ENCODE results near the gene PPARGC1A. TPM values are rescaled to one million over a fixed set of nuclear protein-coding genes. Genes with fewer than 3 reads are reported as not detected.
A peak's percentile ranks its signal among the peaks of the same experiment; 100 is the strongest.

Gene PPARGC1A
- total RNA-seq, 1 experiment from 2014 or later, result 0.98 TPM

DNA sequence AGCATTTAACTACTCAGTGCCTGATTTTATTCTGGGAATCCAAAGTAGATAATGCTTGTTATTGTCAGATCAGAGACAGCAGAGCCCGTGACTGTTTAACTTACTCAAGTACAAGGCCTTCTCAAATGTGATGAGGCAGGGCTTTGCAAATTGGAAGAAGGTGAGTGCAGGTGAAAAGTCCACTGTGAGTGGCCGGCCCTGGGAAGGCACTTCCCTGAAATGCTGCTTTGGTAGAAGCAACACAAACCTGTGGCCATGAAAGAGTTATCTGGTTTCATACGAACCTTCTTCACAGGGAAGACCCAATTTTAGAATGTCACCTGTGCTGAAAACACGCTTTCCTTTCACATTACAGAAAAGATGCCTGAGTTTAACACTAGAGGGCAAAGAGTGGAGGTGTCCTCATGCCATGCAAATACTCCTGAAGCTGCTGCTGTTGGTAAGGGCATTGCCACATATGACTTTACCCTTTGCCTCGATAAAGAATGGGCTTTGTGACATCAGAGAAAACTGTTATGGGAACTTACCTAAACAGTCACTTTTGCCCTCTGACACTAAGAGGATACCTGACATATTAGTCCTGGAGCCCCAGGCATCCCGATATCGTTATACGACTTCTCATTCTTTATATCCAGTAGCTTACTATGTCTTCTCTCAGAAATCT lies 8.0 kb downstream of the PPARGC1A start:
- DNase-seq (ENCODE audit: low read depth), result no peak

DNA sequence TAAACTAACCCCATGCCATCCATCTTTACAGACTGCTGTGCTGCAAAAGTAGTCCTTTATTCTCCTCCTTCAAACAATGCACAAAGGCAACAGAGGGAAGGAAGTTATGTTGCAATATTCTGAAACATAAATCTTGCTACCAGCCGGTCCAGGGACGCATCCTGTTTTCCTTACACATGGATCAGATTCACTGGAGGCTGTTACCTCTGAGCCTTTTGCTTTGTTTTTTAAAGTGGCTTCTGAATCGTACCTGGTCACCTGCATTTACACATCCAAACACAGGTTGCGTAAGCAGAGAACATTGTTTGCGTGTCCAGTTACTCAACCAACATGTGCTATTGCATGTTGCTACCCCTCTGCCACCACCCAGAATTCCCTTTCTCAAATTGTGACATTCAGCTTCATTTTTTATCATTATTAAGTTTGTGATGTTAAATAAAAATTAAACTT lies 8.8 kb downstream of the PPARGC1A start:
- DNase-seq (ENCODE audit: low read depth), result no peak

DNA sequence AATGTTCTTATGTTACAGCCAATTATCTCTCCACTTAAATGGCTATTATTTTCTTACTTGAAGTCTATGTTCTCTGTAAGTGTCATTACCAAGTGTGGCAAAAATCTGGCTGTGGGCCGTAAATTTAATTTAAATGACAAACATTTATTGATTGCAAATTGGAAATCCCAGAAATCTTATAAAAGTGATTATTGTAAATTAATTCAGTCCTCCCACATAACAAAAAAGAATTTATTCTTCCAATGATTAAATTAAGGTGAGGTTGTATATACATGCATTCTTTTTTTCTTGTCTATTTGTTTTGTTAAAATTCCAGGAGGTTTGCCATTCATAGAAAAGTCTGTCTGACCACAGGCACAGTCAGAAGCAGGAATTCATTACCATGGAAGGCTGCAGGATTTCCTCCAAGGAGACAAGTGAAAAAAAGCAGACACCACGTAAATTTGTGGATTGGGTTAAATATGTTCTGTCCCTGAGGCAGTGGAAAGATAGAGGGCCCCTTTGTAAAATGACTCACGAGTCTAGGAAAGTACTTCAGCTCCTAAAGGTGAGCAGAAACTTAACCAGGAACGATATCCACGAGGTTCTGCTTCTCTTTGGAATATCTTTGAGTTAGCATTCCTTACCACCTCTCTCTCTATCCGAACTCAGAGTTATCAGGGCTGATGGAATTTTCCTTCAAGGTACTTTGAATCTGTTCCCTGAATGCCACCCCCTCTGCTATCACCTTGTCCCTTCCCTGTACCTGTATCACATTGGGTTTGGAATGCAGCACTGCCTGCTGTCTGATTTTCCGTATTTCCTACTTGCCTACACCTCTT lies 10.7 kb downstream of the PPARGC1A start:
- DNase-seq (ENCODE audit: low read depth), result no peak

GRCh38 chr4:23878246-23878891 lies 11.5 kb downstream of the PPARGC1A start:
- DNase-seq (ENCODE audit: low read depth), result no peak

GRCh38 chr4:23877758-23878229 lies 12.1 kb downstream of the PPARGC1A start:
- DNase-seq (ENCODE audit: low read depth), result no peak

DNA sequence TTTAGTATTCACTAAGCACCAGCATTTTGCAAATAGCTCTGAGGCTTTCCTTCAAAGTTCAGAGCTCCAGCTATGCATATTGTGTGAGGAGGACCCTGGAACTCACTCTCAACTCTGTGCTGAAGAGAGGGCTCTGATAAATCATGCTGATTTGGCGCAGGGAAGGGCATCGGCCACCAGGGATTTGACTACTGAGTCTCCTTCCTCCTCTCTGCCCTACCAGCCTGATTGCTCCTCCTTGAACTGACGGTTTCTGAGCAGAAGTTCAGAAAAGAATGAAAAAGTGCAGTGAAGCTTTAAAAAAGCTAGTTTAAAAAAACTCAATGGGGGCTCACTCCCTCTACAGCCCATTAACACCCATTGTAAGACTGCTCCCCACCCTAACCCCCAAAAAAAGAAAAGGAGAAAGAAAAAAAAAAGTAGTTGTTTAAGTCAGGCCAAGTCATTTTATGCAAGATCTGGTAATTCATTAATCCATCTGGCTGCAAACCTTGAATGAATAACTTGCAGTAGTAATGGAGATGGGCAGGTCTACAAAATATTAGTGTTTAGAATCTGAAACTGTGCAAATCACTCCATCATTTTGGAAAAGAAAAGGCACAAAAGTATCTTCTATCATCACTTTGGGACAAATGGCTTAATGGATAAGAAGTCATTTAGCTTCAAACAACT lies 13.3 kb downstream of the PPARGC1A start:
- no peak for DNase-seq (ENCODE audit: low read depth)

DNA sequence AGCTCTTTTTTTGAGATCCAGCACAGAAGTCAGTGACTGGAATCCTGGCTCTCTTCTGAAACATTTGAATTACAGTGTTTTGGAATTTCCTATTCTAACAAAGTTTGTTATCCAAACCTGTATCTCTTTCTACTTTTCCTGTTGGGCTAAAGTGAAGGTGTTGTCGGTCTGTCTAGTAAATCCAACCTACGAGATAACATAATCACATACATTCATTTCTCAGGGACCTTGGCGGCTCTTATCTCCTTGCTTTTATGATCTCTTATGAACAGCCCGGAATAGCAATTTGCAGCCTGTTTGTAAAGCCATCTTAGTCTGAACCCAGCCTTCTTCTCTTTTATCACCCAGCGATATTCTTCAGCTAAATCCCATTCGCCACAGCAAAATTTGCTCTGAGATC lies 14.5 kb downstream of the PPARGC1A start:
- DNase-seq (ENCODE audit: low read depth), result no peak

GRCh38 chr4:23874536-23874901 lies 15.3 kb downstream of the PPARGC1A start:
- no peak for DNase-seq (ENCODE audit: low read depth)

- no peak for DNase-seq (ENCODE audit: low read depth)
Observed at GRCh38 chr4:23873717-23874535, 15.9 kb downstream of the PPARGC1A start.

GRCh38 chr4:23871426-23871825 lies 18.4 kb downstream of the PPARGC1A start:
- no peak for DNase-seq (ENCODE audit: low read depth)

GRCh38 chr4:23866450-23867075 lies 23.3 kb downstream of the PPARGC1A start:
- DNase-seq (ENCODE audit: low read depth), result no peak

- no peak for DNase-seq (ENCODE audit: low read depth)
Observed at GRCh38 chr4:23861897-23862296, 27.9 kb downstream of the PPARGC1A start.

GRCh38 chr4:23860919-23861318 lies 28.9 kb downstream of the PPARGC1A start:
- DNase-seq (ENCODE audit: low read depth), result no peak

DNA sequence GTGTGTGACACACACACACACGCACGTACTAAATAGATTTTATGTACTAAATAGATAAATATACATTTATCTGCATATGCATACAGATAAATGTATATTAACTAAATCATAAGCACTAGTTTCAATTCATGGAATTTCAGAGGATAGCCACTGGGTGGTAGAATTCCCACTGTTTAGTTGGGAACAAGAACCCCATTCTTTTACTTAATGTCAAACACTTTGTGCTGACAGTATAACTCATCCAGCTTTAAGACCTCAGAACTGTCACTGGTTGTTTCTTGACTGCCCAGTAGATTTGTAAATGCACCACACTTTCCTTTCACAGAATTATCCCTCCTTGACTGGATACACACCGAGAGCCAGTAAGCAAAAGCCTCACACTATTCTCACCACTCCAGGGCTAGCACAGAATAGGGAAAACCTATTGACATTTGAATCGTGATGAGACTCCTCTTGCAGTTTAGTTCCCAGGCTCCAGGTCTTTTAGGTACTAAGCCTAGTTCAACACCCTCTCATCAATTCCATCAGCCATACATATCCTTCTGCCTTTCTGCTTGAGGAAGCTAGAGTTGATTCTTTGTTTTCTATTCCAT lies 32.4 kb downstream of the PPARGC1A start:
- peak; percentile 21 for DNase-seq (ENCODE audit: low read depth)

- no peak for DNase-seq (ENCODE audit: low read depth)
Observed at GRCh38 chr4:23856630-23857029, 33.2 kb downstream of the PPARGC1A start.

GRCh38 chr4:23855912-23856605 lies 33.8 kb downstream of the PPARGC1A start:
- peak; percentile 59 for DNase-seq (ENCODE audit: low read depth)

DNA sequence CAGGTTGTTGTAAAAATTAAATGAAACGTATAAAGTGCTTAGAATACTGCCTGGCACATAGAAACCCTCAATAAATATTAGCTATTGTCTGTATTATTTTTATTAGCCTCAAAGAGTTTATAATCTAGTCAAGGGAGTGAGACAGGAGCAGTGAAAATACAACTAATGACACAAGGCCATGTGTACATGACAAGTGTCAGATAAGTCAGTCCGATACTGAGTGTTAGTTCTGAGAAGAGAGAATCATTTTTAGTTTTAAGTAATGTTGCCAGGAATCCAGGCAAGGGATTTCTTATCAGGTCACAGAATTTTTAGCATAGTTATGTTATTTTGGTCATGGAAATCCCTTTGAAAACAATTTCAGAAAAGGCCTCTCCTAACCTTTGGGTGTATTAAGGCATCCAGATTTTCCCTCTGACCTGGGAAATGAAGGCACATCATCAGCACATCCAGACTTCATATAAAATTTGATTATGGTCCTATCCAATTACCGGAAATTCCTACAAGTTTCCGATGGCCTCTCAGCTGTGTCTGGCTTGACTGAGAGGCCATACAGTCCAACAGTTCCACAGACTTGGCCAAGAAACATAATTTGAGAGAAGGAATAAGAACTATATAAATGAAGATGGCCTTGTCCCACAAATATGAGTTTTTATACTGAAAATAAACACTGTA lies 35.7 kb downstream of the PPARGC1A start:
- no peak for DNase-seq (ENCODE audit: low read depth)

- no peak for DNase-seq (ENCODE audit: low read depth)
Observed at GRCh38 chr4:23851464-23851863, 38.4 kb downstream of the PPARGC1A start.

DNA sequence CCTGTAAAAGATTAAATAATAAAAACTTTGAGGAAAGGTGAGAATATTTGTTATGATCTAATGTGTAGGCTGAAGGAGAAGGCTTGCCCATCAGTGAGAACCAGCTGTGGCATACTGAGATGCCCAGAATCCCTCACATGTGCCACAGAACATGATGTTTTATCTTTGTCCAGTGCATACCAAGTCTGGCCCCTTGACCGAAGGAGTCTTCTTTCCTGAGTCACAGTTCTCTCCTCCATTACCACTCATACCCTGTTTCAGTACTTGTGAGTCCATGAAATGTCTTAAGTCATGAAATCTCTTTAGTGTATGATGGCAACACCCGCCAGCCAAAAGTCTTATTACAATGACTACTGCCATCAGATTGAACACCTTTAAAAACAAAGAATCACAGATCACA lies 42.7 kb downstream of the PPARGC1A start:
- no peak for DNase-seq (ENCODE audit: low read depth)
